Stimulated activated CD8-positive, alpha-beta memory T cell treated with anti-CD3 and anti-CD28 coated beads, Interleukin-2, amount 100 ng/mL, for 48 hours (primary cell): ENCODE measurements around the gene BUB1.
"Not testable (repeated sequence)": the region's sequence is repeated elsewhere in the genome, so short reads cannot be mapped to it uniquely, and the experiment has no call there.

ENCODE experiments used
- DNase-seq, 2 donors: peaks; one replicate each; pipeline ENCODE4 v3.0.0-alpha.2; 2020; ENCODE audit warnings: low read depth in 2 of 2

BUB1 gene

DNA sequence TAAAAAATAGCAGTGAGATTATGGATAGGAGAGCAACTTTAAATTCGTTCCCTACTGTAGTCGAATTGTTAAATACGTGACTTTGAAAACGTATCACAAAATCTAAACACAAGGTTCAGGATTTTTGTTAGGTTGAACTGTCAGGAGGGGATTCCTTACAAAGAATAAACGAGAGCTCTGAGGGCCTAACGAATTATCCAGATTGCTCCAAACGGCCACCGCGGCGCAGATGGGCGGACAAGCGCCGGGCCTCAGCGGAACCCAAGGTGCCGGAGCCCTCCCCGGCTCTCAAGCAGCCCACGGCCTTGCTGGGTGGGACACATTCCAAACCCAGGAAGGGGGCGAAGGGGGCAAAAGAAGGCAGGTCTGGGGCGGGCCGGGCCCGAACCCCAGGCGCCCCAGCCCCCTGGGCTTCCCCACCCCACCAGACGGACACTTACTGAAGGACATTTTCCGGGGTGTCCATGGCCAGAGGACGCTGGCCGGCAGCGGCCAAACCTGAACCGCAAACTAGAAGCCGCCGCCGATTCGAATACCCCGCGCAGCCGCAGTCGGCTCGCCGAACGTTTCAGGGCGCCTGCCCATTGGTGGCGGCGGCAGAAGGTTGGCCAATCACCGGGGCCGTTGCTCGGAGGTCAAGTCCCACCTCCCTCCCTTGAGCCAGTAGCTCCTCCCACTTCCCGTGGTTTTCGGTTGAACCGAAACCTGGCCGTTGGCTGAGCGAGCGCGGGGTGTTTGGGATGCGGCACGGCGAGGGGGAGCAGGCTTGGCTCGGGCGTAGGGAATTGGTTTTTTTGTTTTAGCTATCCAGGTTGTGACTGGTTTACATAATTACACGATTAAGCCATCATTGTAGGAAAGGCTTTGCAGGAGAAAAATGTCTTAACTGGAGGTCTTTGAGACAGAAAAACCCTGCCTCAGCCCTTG, at the start of gene BUB1:
BUB1 (minus strand) TSS at position 534 of the 927 bp plus-strand sequence; CDS start at position 466, 68 bp downstream.
- DNase-seq, result peak; percentile 91 to 92

DNA sequence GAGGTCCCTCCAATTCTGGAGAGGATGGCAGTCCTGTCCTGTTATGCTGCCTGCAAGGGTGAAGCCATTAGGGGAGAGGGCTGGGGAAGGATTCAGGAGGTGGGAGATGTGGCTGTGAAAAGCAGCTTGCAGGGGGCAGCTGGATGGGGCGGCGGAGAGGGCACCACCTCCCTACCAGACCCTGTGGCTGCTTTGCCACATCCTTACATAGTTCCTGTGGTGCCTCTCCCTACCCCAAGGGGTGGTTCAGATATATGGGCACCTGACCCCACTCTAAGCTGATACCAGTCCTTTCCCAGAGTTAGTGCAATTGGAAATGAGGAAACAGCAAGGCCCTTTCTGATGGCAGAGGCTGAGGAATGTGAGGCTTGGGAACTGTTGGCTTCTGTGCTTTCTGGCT, 48.4 kb upstream of the BUB1 start:
- DNase-seq, result no peak

DNA sequence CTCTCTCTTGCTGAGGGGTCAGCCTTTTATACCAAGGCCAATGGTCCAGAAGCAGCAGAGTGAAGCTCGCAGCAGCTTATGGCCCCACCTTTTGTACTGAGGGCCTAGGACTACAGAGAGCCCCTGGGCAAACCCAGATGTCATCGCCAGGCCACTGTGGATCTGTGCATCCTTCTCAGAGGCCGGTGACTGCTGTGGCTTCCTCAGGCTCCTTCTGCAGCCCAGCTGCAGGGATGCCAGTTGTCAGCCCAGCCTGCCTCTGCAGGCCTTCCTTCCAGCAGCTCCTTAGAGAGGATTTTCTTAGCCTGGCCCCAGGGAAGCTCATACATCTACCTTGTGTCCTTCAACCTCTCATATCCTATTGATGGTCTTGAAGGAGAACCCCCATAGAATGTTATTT, 48.0 kb upstream of the BUB1 start:
- no peak for DNase-seq

DNA sequence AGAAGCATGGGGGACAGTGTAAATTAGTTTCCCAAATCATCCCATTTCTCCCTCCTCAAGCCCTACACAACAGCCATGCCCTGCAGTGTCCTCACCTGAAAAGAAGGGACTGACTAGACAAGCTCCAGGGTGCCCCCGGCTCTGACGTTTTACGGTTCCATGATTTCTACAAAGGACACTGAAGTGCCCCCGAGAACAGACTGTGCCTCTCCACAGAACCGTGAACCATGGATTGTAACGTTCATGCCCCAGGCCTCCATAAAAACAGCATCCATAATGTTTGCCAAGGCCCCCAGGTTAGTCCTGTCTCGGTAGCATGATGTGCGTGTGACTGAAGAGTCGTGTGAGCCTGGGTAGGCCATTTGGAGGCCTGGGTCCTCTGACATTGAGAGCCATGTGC, 47.5 kb upstream of the BUB1 start:
- DNase-seq, result no peak

DNA sequence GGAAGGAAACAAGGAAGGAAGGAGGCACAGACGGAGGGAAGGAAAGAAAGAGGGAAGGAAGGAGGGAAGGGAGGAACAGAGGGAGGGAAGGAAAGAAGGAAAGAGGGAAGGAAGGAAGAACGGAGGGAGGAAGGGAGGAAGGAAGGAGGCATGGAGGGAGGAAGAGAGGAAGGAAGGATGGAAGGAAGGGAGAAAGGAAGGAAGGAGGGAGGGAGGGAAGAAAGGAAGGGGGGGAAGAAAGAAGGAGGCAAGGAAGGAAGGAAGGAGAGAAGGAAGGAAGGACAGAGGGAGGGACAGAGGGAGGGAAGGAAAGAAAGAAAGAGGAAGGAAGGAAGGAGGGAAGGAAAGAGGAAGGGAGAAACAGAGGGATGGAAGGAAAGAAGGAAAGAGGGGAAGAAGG, 47.0 kb upstream of the BUB1 start:
- DNase-seq, result no peak

DNA sequence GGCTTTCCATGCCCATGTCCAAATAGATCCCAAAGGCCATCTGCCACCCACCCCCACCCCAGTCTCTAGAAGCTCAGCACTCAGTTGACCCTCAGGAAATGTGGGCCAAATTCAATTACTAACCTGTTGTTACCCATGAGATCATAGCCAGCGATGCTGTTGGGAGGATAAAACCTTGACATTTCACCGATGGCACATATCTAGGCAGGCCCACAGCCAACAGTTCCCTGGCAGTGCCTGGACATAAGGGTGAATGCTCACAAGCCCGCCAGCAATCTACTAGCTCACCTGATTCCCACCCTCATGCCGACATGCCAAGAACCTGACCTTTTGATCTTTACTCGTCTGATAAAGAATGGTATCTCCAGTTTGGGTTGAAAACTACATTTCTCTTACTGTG, 42.7 kb upstream of the BUB1 start:
- DNase-seq, result no peak

DNA sequence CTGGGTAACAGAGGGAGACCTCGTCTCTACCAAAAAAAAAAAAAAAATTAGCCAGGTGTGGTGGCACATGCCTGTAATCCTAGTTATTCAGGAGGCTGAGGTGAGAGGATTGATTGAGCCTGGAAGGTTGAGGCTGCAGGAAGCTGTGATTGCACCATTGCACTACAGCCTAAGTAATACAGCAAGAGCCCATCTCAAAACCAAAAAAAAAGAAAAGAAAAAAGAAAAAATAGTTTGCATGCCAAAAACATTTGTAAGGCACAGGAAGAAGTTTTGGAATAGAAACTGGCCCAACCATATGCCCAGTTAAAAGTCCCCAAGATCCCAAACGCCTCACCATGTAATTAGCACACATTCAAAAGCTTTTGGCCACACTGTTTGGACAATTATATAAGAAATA, 41.1 kb upstream of the BUB1 start:
- no peak for DNase-seq

DNA sequence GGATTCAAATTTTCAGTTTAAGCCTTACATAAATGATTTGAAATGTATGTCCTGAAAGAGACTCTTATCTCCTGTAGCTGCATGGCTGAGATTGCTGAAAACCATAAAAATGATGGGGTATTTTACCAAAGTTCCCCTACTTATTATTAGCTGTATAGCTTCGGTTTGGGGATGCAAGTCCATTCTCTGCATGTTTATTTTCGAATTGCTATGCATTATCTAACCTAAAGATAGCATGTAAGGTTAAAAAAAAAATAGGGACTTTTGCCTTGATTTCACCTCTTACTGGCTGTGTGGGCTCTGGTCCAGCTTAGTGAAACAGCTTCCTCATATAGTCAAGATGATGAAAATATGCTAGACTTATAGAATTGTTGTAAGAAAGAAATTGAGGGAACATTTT, 40.5 kb upstream of the BUB1 start:
- no peak for DNase-seq

DNA sequence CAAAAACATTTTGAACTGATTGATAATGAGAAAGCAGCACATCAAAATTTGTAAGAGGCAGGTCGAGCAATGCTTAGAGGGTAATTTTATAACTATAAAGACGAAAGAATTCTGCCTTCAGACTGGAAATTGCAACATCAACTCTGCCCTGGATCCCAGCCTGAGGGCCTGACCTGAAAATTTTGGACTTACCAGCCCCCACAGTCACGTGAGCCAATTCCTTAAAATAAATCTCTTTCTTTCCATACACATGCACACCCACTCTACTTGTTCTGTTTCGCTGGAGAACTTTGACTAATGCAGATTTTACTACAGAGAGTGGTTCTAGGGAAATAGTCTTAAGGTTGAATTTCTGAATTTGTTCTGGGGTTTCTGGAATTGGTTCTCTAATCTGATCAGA, 39.9 kb upstream of the BUB1 start:
- no peak for DNase-seq

DNA sequence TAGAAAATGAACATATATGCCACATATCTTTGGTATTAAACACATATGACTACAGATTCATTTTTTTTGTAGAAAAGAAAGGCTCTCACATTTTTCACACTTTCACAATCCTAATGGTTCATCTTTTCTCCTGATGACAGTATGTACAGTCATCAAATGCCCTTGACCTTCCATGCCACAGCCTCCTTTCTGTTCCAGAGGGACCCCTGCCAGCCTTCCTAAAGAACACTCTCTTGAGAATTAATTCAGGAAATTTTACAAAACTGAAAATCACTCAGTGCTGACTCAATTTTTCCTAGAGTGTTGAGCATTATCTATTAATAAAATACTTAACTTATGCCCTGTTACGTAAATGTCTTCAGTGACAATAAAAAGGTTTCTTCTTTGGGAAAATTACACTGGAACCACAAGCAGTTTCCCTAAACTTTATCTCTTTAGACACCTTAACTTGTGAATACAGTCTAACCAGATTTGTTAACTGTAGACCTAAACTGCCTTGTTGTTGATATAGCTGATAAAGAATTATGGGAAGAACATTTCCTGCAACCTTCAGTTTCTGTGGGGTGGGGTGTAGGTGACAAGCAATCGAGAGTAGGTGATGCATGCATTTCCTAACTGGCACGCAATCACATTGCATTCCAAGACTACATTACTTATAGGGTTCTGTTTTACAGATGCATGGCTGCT, 39.2 kb upstream of the BUB1 start:
- DNase-seq, result no peak

DNA sequence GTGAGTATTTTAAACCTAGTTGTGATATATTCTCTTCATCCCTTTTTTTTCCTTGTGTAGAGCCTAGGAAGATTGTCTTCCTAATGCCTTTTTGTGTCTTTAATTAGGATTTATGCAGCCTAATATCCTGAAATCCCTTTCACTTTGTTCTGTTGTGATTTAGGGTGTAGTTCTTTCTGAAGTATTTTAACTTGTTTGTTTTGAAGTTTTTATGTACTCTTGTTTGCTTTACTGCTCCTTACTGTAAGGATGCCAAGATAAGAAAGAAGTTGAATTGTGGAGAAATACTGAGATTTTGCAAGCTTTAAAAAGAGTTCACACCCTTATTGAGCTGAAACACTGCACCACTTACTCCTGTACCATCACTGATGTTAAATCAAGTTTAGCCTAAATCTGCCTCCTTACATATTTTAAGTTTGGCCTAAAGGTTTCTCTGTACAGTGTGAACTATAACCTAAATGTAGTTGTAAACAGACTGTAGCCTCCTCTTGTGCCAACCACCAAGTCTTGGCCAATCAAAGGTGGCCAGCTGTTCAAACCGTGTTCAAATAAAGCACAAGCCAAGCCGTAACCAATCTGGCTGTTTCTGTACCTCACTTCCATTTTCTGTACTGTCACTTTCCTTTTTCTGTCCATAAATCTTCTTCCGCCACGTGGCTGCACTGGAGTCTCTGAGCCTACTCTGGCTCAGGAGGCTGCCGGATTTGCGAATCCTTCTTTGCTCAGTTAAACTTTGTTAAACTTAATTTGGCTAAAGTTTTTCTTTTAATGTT, 36.8 kb upstream of the BUB1 start:
- DNase-seq, result no peak

DNA sequence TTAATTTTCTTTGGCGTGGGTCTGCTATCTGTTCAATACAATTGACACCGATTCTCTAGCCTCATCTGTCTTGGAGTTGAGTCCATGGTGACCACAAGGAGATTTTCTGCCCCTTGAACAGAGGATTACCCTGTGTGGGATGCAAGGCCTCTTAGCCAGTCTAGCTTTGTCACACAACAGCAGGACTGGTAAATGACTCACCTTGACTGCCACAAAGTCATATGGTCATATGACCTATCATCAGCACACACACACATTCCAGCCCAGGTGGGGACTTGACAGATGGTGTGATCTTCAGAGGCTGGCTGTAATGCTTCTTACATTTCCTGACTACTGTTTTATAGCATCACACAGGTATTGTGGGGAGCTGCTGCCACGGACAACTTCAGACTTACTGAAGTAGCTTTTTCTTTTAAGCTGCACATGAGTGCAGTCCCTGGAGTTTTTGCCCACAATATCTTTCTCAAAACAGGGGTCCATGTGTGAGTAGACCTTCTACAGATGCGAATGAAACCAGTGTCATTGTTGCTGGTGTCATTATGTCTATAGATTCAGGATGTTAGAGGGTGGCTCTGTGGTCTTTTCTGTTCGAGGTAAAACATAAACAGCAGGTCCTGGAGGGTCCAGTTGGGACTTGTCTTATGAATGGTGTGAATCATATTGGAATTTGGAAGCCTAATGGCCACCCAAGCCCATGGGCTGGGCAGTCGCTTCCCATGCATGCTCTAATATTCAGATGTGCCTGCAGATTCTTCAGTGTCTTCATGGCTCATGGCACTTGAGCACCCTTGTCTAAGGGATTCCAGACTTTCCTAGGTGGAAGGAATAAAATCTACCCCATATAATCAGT, 35.9 kb upstream of the BUB1 start:
- no peak for DNase-seq

DNA sequence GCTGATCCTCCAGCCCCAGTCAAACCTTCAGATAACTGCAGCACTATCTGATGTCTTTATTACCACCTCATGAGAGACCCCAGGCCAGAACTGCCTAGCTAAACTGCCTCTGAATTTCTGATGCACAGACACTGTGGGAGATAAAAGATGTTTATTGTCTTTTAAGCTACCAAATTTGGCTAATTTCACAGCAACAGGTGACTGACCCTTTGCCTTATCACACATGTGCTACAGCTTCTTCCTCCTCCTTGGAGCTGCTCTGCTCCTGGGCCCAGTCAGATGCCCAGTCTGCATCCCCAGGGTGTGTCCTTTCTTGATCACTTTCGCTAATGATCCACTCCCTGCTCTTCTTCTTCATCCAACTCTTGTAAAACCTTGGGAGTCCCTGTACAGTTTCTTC, 34.9 kb upstream of the BUB1 start:
- no peak for DNase-seq

DNA sequence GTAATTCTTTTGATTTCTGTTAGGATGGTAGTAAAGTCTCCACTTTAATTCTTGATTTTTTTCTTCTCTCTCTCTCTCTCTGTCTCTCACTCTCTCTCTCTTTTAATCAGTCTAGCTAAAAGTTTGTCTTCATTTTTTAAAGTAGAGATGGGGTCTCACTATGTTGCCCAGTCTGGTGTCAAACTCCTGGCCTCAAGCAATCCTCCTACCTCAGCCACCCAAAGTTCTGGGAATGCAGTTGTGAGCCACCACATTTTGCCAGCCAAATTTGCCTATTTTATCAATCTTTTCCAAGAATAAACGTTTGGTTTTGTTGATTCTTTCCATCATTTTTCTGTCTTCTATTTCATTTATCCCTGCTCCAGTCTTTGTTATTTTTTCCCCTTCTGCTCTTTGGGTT, 30.6 kb upstream of the BUB1 start:
- DNase-seq, result no peak

DNA sequence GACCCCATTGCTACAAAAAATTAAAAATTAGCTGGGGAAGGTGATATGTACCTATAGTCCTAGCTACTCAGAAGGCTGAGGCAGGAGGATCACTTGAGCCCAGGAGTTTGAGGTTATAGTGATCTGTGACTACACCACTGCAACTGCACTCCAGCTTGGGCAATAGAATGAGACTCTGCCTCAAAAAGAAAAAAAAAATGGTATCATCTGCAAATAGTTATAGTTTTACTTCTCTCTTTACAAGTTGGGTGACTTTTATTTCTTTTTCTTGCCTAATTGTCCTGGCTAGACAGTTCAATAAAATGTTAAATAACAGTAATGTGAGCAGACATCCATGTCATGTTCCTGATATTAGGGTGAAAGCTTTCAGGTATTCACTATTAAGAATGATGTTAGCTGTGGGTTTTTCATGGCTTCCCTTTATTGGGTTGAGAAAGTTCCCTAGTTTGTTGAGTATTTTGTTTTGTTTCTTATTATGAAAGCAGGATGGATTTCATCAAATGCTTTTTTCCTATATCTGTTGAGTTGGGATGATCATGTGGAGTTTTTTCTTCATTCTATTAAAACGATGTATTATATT, 29.6 kb upstream of the BUB1 start:
- no peak for DNase-seq

DNA sequence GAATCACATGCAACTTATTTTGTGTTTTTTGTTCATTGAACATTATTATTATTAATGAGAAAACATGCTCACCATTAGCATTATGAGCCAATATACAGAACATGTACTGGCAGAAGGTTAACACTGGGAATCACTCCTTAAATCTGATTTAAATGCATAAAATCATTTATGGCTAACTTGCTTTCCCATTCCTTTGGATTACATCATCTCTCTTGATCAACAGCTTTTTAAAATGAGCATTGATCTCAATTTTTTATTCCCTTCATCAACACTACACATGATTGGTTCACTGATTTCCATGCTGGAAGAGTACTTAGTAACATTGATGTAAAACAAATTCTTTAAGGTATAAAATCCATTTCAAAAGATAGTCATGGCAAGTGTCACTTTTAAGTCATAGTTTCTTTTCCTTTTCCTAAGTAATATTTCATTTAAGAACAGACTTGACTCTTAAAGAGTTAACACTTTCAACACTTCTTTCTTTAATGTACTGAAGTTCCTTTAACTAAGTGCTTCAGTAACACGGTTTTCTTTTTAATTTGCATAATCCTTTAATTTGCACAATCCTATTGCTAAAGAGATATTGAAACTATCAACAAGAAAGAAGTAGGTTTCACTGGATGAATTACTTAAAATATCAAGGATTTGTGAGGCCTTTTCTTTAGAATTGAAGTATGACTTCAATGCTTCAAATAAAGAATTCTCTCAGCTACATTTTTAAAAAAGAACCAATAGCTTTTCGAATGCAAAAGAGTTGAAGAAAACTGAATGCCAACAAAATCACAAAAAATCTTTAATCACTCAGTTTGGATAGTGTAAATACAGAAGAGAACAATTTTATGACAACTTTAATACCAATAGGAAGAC, 24.9 kb upstream of the BUB1 start:
- no peak for DNase-seq

DNA sequence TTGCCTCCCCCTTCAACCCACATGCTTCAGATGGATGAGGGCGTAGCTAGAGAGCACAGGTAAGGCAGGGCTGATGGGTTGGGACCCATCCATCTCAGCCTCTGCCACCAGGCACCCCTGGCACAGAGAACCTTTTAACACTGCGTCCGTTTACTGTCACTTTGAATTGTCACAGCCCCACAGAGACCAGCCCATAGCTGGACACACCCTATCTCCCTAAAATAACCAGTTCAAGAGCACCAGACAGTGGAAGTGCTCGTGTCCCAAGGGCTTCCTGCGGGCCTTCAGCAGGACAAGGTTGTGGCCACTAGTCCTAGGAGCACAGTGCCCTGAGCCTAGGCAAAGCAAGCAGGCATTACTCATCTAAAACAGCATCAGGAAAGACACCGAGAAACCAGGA, 20.4 kb upstream of the BUB1 start:
- DNase-seq, result not testable (repeated sequence)

DNA sequence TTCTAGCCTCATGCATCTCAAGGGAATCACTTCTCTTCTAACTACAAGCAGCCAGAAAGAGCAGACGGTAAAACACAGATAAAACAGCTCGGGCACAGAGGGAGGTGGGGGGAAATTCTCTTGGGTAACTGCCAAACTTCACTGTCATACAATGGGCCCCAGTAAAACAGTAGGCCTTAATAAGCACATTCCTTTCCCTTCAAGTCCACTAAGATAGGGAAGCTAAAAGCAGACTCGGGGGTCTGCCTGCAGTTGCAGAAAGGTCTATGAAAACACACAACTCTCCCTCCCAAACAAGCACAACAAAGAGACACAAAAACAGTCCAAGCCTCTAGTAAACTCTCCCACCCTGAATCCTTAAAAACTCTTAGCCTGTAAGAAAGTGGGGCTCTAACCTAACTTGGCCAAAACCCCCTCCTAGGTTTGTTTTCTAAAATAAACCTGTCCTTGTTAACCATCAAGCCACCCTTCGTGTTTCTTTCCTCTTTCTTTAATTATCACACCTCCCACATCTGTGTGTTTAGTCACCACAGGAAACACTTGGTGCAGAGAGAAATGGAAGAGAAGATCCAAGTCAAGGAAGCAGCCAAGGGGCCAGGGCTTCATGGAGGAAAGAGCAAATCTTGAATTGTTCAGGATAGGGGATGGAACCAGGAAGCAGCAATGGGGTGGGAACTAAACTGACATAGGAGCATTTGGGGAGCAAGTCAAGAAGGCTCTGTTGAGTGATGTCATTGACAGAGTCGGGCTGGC, 17.5 kb upstream of the BUB1 start:
- not testable (repeated sequence) for DNase-seq

DNA sequence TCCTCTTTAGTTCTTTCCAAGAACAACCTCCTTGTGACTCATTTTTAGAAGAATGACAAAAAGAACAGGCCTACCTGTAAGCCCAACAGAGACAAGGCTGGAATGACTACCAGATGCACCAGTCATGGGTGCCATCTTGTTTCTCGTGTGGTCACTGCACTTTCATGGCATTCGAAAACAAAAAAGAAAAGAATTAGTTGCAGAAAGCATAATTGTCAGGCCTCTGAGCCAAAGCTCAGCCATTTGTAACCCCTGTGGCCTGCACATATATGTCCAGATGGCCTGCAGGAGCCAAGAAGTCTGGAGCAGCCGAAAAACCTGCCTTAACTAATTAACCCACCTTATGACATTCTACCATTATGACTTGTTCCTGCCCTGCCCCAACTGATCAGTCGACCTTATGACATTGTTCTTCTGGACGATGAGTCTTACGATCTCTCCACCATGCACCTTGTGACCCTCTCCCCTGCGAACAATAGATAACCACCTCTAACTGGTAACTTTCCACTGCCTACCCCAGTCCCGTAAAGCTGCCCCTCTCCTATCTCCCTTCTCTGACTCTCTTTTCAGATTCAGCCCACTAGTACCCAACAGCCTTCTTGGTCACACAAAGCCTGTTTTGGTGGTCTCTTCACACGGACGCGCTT, 13.9 kb upstream of the BUB1 start:
- no peak for DNase-seq
